GM12872 (cell line): ENCODE data around the gene CITED4.

Experiments used
- CTCF ChIP-seq: IDR thresholded peaks from 3 replicates; pipeline ENCODE4 v1.5.1; 2011; ENCODE audit warnings: low read depth, mild to moderate bottlenecking, low read length, moderate library complexity; ENCODE audit not compliant: insufficient read depth

CITED4 gene

GRCh38 chr1:40873863-40874472 lies 11.8 kb upstream of the CITED4 start:
- TF ChIP-seq CTCF, result no peak

- TF ChIP-seq CTCF, result no peak
Observed at GRCh38 chr1:40872276-40872675, 10.1 kb upstream of the CITED4 start.

- no peak for TF ChIP-seq CTCF
Observed at GRCh38 chr1:40870135-40870728, 8.1 kb upstream of the CITED4 start.

- TF ChIP-seq CTCF, result no peak
Observed at GRCh38 chr1:40868051-40868723, 6.0 kb upstream of the CITED4 start.

- no peak for TF ChIP-seq CTCF
Observed at GRCh38 chr1:40861224-40862003, 749 bp downstream of the CITED4 start.

- TF ChIP-seq CTCF, result no peak
Observed at GRCh38 chr1:40860706-40861223, 1.4 kb downstream of the CITED4 start.

GRCh38 chr1:40858856-40859416 lies 3.2 kb downstream of the CITED4 start:
- no peak for TF ChIP-seq CTCF
